DOHH2 (cell line): ENCODE measurements around the gene INSM1.

Experiments
- H3F3A ChIP-seq: fragments of 200-600 bp; sonication (generic), shearing (Covaris generic); 2 replicates; pipeline ENCODE4 v1.6.0; 2016; ENCODE audit warnings: antibody characterized with exemption, mild to moderate bottlenecking; ENCODE audit not compliant: control insufficient read depth, insufficient read depth
- H3K27ac ChIP-seq: fragments of 200-600 bp; sonication (generic); 2 replicates; pipeline ENCODE4 v1.5.1; 2014; ENCODE audit warnings: low read depth, mild to moderate bottlenecking, low read length, moderate library complexity
- H3K27me3 ChIP-seq: fragments of 200-600 bp; sonication (generic); 2 replicates; pipeline ENCODE4 v1.6.1; 2014; ENCODE audit warnings: mild to moderate bottlenecking, low read length, mixed read lengths; ENCODE audit not compliant: control insufficient read depth
- H3K36me3 ChIP-seq: fragments of 200-600 bp; sonication (generic); 2 replicates; pipeline ENCODE4 v1.6.1; 2014; ENCODE audit warnings: mild to moderate bottlenecking, low read length, moderate library complexity, mixed read lengths; ENCODE audit not compliant: control insufficient read depth
- H3K4me1 ChIP-seq: fragments of 200-600 bp; sonication (generic); 2 replicates; pipeline ENCODE4 v1.6.1; 2014; ENCODE audit warnings: mild to moderate bottlenecking, low read length, mixed read lengths; ENCODE audit not compliant: control insufficient read depth
- H3K4me2 ChIP-seq: fragments of 200-600 bp; sonication (generic); 2 replicates; pipeline ENCODE4 v1.6.0; 2014; ENCODE audit warnings: mild to moderate bottlenecking, low read length, moderate library complexity
- H3K4me3 ChIP-seq: fragments of 200-600 bp; sonication (generic); 2 replicates; pipeline ENCODE4 v1.5.1; 2014; ENCODE audit warnings: mild to moderate bottlenecking, low read length, mixed read lengths
- H3K79me2 ChIP-seq: fragments of 200-600 bp; sonication (generic); 2 replicates; pipeline ENCODE4 v1.6.1; 2014; ENCODE audit warnings: mild to moderate bottlenecking, low read length, mixed read lengths; ENCODE audit not compliant: control insufficient read depth
- H3K9me2 ChIP-seq: fragments of 200-600 bp; sonication (generic); replicated peaks from 2 replicates; pipeline ENCODE4 v1.6.1; 2014; ENCODE audit warnings: mild to moderate bottlenecking, low read length, mixed read lengths; ENCODE audit not compliant: control insufficient read depth
- H3K9me3 ChIP-seq: fragments of 200-600 bp; sonication (generic); 2 replicates; pipeline ENCODE4 v1.6.1; 2014; ENCODE audit warnings: antibody characterized with exemption, low read length, mixed read lengths; ENCODE audit not compliant: control insufficient read depth, insufficient read depth
- H4K20me1 ChIP-seq: fragments of 200-600 bp; sonication (generic); 2 replicates; pipeline ENCODE4 v1.6.0; 2014; ENCODE audit warnings: low read depth, mild to moderate bottlenecking, antibody characterized with exemption, low read length, moderate library complexity; ENCODE audit not compliant: control insufficient read depth, insufficient read depth
- EZH2phosphoT487 ChIP-seq: fragments of 200-600 bp; sonication (generic); IDR thresholded peaks from 2 replicates; pipeline ENCODE4 v1.6.1; 2017; ENCODE audit warnings: borderline replicate concordance, mild to moderate bottlenecking, antibody characterized with exemption, low read length, moderate library complexity, mixed read lengths
- TF ChIP-seq, protein P1 (sequence below): fragments of 200-600 bp; sonication (generic); IDR thresholded peaks from one replicate; pipeline ENCODE4 v1.5.1; 2014; ENCODE audit warnings: antibody characterized with exemption, mild to moderate bottlenecking, low read depth, low read length; ENCODE audit not compliant: poor library complexity, severe bottlenecking

Gene INSM1

DNA sequence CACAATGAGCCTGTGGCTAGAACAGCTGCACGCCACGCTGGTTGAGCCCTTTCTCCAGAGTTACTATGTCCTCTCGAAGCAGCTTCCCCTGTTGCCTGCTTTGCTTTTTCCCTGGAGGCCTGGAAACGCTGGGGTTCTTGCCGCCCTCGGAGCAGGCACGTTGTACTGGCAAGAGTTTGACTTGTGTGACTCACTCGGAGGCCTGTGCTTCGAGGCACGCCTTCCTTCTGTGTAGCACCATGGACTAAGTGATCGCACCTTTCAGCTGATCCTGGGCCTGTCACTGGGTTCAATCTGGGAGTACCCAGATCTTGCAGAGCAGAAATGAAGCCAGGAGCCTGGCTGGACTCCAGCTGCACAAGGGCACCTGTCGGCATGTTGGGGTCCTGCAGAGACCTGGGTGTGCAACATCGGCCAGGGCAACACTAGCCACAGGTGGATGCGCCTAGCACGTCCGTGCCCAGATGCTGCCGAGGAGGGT is 5.2 kb downstream of the INSM1 start:
- Histone ChIP-seq H3K27me3 (peaks cover 35% of the 10 kb centered on the region), H3K4me2 (no peak overlapping the region), H3K4me3 (no peak overlapping the region), H3K36me3 (no peaks in the 10 kb centered on the region), H3K79me2 (no peaks in the 10 kb centered on the region), H3K9me3 (no peaks in the 10 kb centered on the region), H4K20me1 (no peaks in the 10 kb centered on the region), H3K9me2 (no peaks in the 10 kb centered on the region), H3K4me1 (no peaks in the 10 kb centered on the region), H3F3A (no peaks in the 10 kb centered on the region), H3K27ac (no peak overlapping the region)
- TF ChIP-seq EZH2phosphoT487: no peak
- TF ChIP-seq, protein P1, sequence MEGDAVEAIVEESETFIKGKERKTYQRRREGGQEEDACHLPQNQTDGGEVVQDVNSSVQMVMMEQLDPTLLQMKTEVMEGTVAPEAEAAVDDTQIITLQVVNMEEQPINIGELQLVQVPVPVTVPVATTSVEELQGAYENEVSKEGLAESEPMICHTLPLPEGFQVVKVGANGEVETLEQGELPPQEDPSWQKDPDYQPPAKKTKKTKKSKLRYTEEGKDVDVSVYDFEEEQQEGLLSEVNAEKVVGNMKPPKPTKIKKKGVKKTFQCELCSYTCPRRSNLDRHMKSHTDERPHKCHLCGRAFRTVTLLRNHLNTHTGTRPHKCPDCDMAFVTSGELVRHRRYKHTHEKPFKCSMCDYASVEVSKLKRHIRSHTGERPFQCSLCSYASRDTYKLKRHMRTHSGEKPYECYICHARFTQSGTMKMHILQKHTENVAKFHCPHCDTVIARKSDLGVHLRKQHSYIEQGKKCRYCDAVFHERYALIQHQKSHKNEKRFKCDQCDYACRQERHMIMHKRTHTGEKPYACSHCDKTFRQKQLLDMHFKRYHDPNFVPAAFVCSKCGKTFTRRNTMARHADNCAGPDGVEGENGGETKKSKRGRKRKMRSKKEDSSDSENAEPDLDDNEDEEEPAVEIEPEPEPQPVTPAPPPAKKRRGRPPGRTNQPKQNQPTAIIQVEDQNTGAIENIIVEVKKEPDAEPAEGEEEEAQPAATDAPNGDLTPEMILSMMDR: no peak

- no peaks in the 10 kb centered on the region for H3K9me3 ChIP-seq
- no peaks in the 10 kb centered on the region for H3F3A ChIP-seq
- no peak overlapping the region for H3K4me2 ChIP-seq
- H3K27me3 ChIP-seq: peaks cover 18% of the 10 kb centered on the region
- TF ChIP-seq, protein P1: no peak
- no peak for TF ChIP-seq EZH2phosphoT487
- no peaks in the 10 kb centered on the region for H3K4me1 ChIP-seq
- H3K27ac ChIP-seq: no peak overlapping the region
- no peaks in the 10 kb centered on the region for H3K79me2 ChIP-seq
- H4K20me1 ChIP-seq: no peaks in the 10 kb centered on the region
- H3K36me3 ChIP-seq: no peaks in the 10 kb centered on the region
- H3K9me2 ChIP-seq: no peaks in the 10 kb centered on the region
- no peak overlapping the region for H3K4me3 ChIP-seq
Observed at GRCh38 chr20:20375862-20376261, 8.0 kb downstream of the INSM1 start.

DNA sequence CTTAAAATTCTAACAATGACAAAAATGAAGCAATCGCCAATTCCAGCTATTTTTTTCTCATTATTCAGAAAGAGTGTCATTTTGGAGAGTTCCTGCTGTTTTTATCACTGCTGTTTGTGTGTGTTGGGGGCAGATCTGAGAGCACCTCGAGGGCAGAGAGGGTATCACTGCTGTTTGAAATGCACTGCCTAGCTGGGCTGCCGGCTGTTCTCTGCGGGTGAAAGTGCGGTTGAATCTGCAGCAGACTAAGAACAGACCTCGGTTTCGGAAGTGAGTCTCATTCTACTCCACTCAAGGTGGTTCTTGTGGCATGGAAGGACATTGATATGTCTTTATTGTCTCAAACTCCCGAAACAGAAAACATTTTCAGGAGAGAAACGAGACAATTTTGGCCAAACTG is 18.3 kb downstream of the INSM1 start:
- Histone ChIP-seq H3K9me2 (no peaks in the 10 kb centered on the region), H3K4me3 (no peak overlapping the region), H3K4me1 (no peaks in the 10 kb centered on the region), H3K4me2 (no peak overlapping the region), H3F3A (no peaks in the 10 kb centered on the region), H3K27me3 (no peaks in the 10 kb centered on the region), H3K27ac (no peak overlapping the region), H3K79me2 (no peaks in the 10 kb centered on the region), H3K36me3 (no peaks in the 10 kb centered on the region), H3K9me3 (no peaks in the 10 kb centered on the region), H4K20me1 (no peaks in the 10 kb centered on the region)
- no peak for TF ChIP-seq EZH2phosphoT487
- TF ChIP-seq, protein P1: no peak
